HCT116 (cell line): ENCODE results near the gene MAP10. TPM values are rescaled to one million over a fixed set of nuclear protein-coding genes. Genes with fewer than 3 reads are reported as not detected.

Experiments used
- ATAC-seq: fragments of 200-7000 bp; cut with Tn5 transposase; 2 replicates; pipeline ENCODE4 v1.9.1; 2020; ENCODE audit warnings: mild to moderate bottlenecking, moderate library complexity
- BruUV-seq: library from RNA; stranded (reverse); fragments of 400-500 nt; replicated peaks from 2 replicates; lab custom pipeline; 2021; lab: Mats Ljungman, UMichigan
- CTCF ChIA-PET: fragments of 300-600 bp; sonication (Branson Sonifier 250); formaldehyde crosslinking; loops from one replicate; lab custom pipeline; 2021; ENCODE audit warnings: antibody characterized with exemption; lab: Charles Lee
- POLR2A ChIA-PET: fragments of 300-600, 350-600 bp; sonication (Branson Sonifier 250); formaldehyde crosslinking; loops from one replicate; lab custom pipeline; 2021; ENCODE audit warnings: antibody characterized with exemption; lab: Charles Lee
- RAD21 ChIA-PET, 2 experiments: fragments of 300-600 bp; sonication (Branson Sonifier 250); formaldehyde crosslinking; loops; one replicate each; lab custom pipeline; 2023; ENCODE audit warnings: low total read pairs in 2 of 2; ENCODE audit not compliant: uncharacterized antibody in 2 of 2, unreplicated experiment in 2 of 2, low non-redundant PET in 1 of 2; lab: Charles Lee
- DNase-seq: peaks from one replicate; pipeline ENCODE4 v3.0.0-alpha.2; 2010; ENCODE audit warnings: low read depth, low spot score
- H2AFZ ChIP-seq: fragments of 200-600 bp; shearing (Covaris generic), sonication (generic); 2 replicates; pipeline ENCODE4 v1.6.1; 2017; ENCODE audit warnings: low read depth, mixed run types, mixed read lengths, antibody characterized with exemption, low read length; ENCODE audit not compliant: poor library complexity, severe bottlenecking
- H3K27ac ChIP-seq: 2 replicates; pipeline ENCODE4 v1.5.1; 2012; ENCODE audit warnings: low read depth, low read length
- H3K27me3 ChIP-seq: fragments of 200-600 bp; sonication (generic); 2 replicates; pipeline ENCODE4 v1.6.1; 2016; ENCODE audit warnings: mixed run types, low read length, mixed read lengths; ENCODE audit not compliant: insufficient read depth
- H3K36me3 ChIP-seq, 2 experiments: fragments of 200-500 bp in 1 of 2; fragments of 200-600 bp in 1 of 2; sonication (Bioruptor generic) in 1 of 2; sonication (generic) in 1 of 2; 2 replicates each; pipeline versions ENCODE4 v1.5.1 to v1.6.1; 2014 to 2016; ENCODE audit warnings: low read length in 2 of 2, inconsistent platforms in 1 of 2, mixed read lengths in 1 of 2, mixed run types in 1 of 2; ENCODE audit not compliant: insufficient read depth in 2 of 2, control insufficient read depth in 1 of 2
- H3K4me1 ChIP-seq, 2 experiments: fragments of 200-600 bp in 1 of 2; sonication (generic) in 1 of 2; 2 replicates each; pipeline versions ENCODE4 v1.5.1 to v1.6.1; 2012 to 2017; ENCODE audit warnings: low read length in 2 of 2, inconsistent platforms in 1 of 2, mild to moderate bottlenecking in 1 of 2, mixed read lengths in 1 of 2, mixed run types in 1 of 2, moderate library complexity in 1 of 2; ENCODE audit not compliant: insufficient read depth in 2 of 2, control insufficient read depth in 1 of 2
- H3K4me2 ChIP-seq: fragments of 200-600 bp; sonication (generic); 2 replicates; pipeline ENCODE4 v1.6.1; 2017; ENCODE audit warnings: mixed run types, low read length, mixed read lengths
- H3K4me3 ChIP-seq, 2 experiments: fragments of 200-600 bp in 1 of 2; sonication (generic) in 1 of 2; replicated peaks in 1 of 2; 2 replicates each; pipeline ENCODE4 v1.5.1; 2011 to 2016; ENCODE audit warnings: low read length in 2 of 2, control low read depth in 1 of 2, low read depth in 1 of 2, mild to moderate bottlenecking in 1 of 2, mixed read lengths in 1 of 2, mixed run types in 1 of 2
- H3K79me2 ChIP-seq: fragments of 200-600 bp; sonication (generic); 2 replicates; pipeline ENCODE4 v1.6.1; 2017; ENCODE audit warnings: mild to moderate bottlenecking, mixed run types, low read length, moderate library complexity, mixed read lengths; ENCODE audit not compliant: insufficient read depth
- H3K9ac ChIP-seq: fragments of 200-600 bp; sonication (generic); 2 replicates; pipeline ENCODE4 v1.6.1; 2016; ENCODE audit warnings: low read length, mixed read lengths
- H3K9me2 ChIP-seq: fragments of 200-600 bp; sonication (generic), shearing (Covaris generic); 2 replicates; pipeline ENCODE4 v1.6.1; 2017; ENCODE audit warnings: mixed run types, mild to moderate bottlenecking, moderate library complexity; ENCODE audit not compliant: insufficient read depth
- H3K9me3 ChIP-seq, 2 experiments: fragments of 200-500 bp in 1 of 2; fragments of 200-600 bp in 1 of 2; sonication (Bioruptor generic) in 1 of 2; sonication (generic) in 1 of 2; 2 replicates each; pipeline ENCODE4 v1.6.1; 2014 to 2017; ENCODE audit warnings: low read length in 2 of 2, mixed read lengths in 2 of 2, inconsistent platforms in 1 of 2, low read depth in 1 of 2, mild to moderate bottlenecking in 1 of 2, mixed run types in 1 of 2, moderate library complexity in 1 of 2; ENCODE audit not compliant: control insufficient read depth in 1 of 2, insufficient read depth in 1 of 2
- H4K20me1 ChIP-seq: fragments of 200-600 bp; sonication (generic), shearing (Covaris generic); 2 replicates; pipeline ENCODE4 v1.6.1; 2017; ENCODE audit warnings: mixed run types, mild to moderate bottlenecking, moderate library complexity; ENCODE audit not compliant: insufficient read depth
- ATF3 ChIP-seq: IDR thresholded peaks from 2 replicates; pipeline ENCODE4 v1.6.1; 2012
- CEBPB ChIP-seq: IDR thresholded peaks from 2 replicates; pipeline ENCODE4 v1.6.1; 2012; ENCODE audit warnings: low read depth
- EGR1 ChIP-seq: IDR thresholded peaks from 2 replicates; pipeline ENCODE4 v1.6.1; 2012; ENCODE audit warnings: low read depth
- ELF1 ChIP-seq: IDR thresholded peaks from 2 replicates; pipeline ENCODE4 v1.6.1; 2012; ENCODE audit warnings: low read depth, borderline replicate concordance
- EZH2phosphoT487 ChIP-seq: fragments of 200-600 bp; IDR thresholded peaks from 2 replicates; pipeline ENCODE4 v1.6.1; 2018; ENCODE audit warnings: antibody characterized with exemption, borderline replicate concordance
- FOSL1 ChIP-seq: IDR thresholded peaks from 2 replicates; pipeline ENCODE4 v1.6.1; 2012; ENCODE audit warnings: low read depth
- JUND ChIP-seq: IDR thresholded peaks from 2 replicates; pipeline ENCODE4 v1.6.1; 2012
- MAX ChIP-seq: IDR thresholded peaks from 2 replicates; pipeline ENCODE4 v1.6.1; 2012
- POLR2A ChIP-seq: IDR thresholded peaks from 2 replicates; pipeline ENCODE4 v1.7.0; 2011; ENCODE audit warnings: borderline replicate concordance; ENCODE audit not compliant: insufficient read depth, insufficient read length; ENCODE audit errors: extremely low read depth
- RAD21 ChIP-seq: IDR thresholded peaks from 2 replicates; pipeline ENCODE4 v1.6.1; 2012; ENCODE audit warnings: low read depth, mild to moderate bottlenecking
- SP1 ChIP-seq: IDR thresholded peaks from 2 replicates; pipeline ENCODE4 v1.6.1; 2012; ENCODE audit warnings: low read depth
- SRF ChIP-seq: IDR thresholded peaks from 2 replicates; pipeline ENCODE4 v1.6.1; 2012; ENCODE audit warnings: low read depth
- TCF7L2 ChIP-seq: IDR thresholded peaks from 2 replicates; pipeline ENCODE4 v1.7.0; 2011; ENCODE audit warnings: borderline replicate concordance, inconsistent platforms; ENCODE audit not compliant: insufficient read depth, insufficient read length; ENCODE audit errors: extremely low read depth
- YY1 ChIP-seq: IDR thresholded peaks from 2 replicates; pipeline ENCODE4 v1.6.1; 2011; ENCODE audit warnings: low read length, low read depth, moderate library complexity, mild to moderate bottlenecking; ENCODE audit not compliant: insufficient replicate concordance; ENCODE audit errors: extremely low read depth
- ZFX ChIP-seq: fragments of 450-650 bp; IDR thresholded peaks from 2 replicates; pipeline ENCODE4 v1.6.1; 2017
- ZNF274 ChIP-seq: fragments of 200-500 bp; sonication (Bioruptor generic); IDR thresholded peaks from 2 replicates; pipeline ENCODE4 v1.6.1; 2014; ENCODE audit warnings: mild to moderate bottlenecking, low read depth, low read length, inconsistent platforms
- intact Hi-C: fragments of 100-400 bp; cut with micrococcal nuclease; formaldehyde crosslinking; loops from 2 replicates; pipeline ENCODE4 v1.10.0; 2022
- total RNA-seq: library from RNA; stranded (reverse); gene quantifications from one replicate; pipeline ENCODE4 v1.2.1, GENCODE V29; 2021; ENCODE audit not compliant: unreplicated experiment
- TF ChIP-seq, protein P1 (sequence below), 3 experiments: fragments of 200-600 bp in 1 of 3; sonication (generic) in 1 of 3; IDR thresholded peaks in 2 of 3; conservative IDR thresholded peaks in 1 of 3; 2 replicates each; pipeline ENCODE4 v1.5.1; 2012 to 2017; ENCODE audit warnings: low read depth in 2 of 3, low read length in 2 of 3, antibody characterized with exemption in 1 of 3, borderline replicate concordance in 1 of 3, control low read depth in 1 of 3, mild to moderate bottlenecking in 1 of 3, mixed read lengths in 1 of 3, mixed run types in 1 of 3, moderate library complexity in 1 of 3; ENCODE audit not compliant: insufficient read depth in 1 of 3
- TF ChIP-seq, protein P2 (sequence below): IDR thresholded peaks from 2 replicates; pipeline ENCODE4 v1.6.1; 2012; ENCODE audit warnings: low read depth

Gene MAP10
- total RNA-seq, 1 experiment from 2014 or later = not detected

- intact Hi-C loops = no loop called here
- Histone ChIP-seq H3K9ac (no peak overlapping the region), H2AFZ (no peak overlapping the region), H3K27me3 (no peaks in the 10 kb centered on the region), H4K20me1 (no peaks in the 10 kb centered on the region)
- no TSS peak for BruUV-seq
- POLR2A ChIA-PET = no interaction called here
- TF ChIP-seq ZFX = no peak
- no peak for TF ChIP-seq YY1
- TF ChIP-seq POLR2A = no peak
- TF ChIP-seq FOSL1 = no peak
- no peak for TF ChIP-seq RAD21
- TF ChIP-seq SP1 = no peak
- TF ChIP-seq EGR1 = no peak
- TF ChIP-seq ZNF274 = no peak
- TF ChIP-seq, protein P1, sequence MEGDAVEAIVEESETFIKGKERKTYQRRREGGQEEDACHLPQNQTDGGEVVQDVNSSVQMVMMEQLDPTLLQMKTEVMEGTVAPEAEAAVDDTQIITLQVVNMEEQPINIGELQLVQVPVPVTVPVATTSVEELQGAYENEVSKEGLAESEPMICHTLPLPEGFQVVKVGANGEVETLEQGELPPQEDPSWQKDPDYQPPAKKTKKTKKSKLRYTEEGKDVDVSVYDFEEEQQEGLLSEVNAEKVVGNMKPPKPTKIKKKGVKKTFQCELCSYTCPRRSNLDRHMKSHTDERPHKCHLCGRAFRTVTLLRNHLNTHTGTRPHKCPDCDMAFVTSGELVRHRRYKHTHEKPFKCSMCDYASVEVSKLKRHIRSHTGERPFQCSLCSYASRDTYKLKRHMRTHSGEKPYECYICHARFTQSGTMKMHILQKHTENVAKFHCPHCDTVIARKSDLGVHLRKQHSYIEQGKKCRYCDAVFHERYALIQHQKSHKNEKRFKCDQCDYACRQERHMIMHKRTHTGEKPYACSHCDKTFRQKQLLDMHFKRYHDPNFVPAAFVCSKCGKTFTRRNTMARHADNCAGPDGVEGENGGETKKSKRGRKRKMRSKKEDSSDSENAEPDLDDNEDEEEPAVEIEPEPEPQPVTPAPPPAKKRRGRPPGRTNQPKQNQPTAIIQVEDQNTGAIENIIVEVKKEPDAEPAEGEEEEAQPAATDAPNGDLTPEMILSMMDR (IDR thresholded peaks at IDR 0.05 in 2 of 3, conservative IDR thresholded peaks at IDR 0.05 in 1 of 3; ENCODE audit: borderline replicate concordance in 1 of 3, insufficient read depth in 1 of 3, low read depth in 2 of 3, low read length in 2 of 3) = no peak
- TF ChIP-seq ATF3 = no peak
- TF ChIP-seq TCF7L2 = no peak
- no peak for TF ChIP-seq CEBPB
- TF ChIP-seq, protein P2, sequence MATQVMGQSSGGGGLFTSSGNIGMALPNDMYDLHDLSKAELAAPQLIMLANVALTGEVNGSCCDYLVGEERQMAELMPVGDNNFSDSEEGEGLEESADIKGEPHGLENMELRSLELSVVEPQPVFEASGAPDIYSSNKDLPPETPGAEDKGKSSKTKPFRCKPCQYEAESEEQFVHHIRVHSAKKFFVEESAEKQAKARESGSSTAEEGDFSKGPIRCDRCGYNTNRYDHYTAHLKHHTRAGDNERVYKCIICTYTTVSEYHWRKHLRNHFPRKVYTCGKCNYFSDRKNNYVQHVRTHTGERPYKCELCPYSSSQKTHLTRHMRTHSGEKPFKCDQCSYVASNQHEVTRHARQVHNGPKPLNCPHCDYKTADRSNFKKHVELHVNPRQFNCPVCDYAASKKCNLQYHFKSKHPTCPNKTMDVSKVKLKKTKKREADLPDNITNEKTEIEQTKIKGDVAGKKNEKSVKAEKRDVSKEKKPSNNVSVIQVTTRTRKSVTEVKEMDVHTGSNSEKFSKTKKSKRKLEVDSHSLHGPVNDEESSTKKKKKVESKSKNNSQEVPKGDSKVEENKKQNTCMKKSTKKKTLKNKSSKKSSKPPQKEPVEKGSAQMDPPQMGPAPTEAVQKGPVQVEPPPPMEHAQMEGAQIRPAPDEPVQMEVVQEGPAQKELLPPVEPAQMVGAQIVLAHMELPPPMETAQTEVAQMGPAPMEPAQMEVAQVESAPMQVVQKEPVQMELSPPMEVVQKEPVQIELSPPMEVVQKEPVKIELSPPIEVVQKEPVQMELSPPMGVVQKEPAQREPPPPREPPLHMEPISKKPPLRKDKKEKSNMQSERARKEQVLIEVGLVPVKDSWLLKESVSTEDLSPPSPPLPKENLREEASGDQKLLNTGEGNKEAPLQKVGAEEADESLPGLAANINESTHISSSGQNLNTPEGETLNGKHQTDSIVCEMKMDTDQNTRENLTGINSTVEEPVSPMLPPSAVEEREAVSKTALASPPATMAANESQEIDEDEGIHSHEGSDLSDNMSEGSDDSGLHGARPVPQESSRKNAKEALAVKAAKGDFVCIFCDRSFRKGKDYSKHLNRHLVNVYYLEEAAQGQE = no peak
- no peak for TF ChIP-seq MAX
- TF ChIP-seq EZH2phosphoT487 = no peak
- TF ChIP-seq SRF = no peak
- TF ChIP-seq ELF1 = no peak
- no peak for TF ChIP-seq JUND
- TF ChIP-seq, all 23 proteins: peak for 0
- Histone ChIP-seq H3K4me2 (no peak overlapping the region), H3K36me3 (no peaks in the 10 kb centered on the region), H3K9me2 (no peaks in the 10 kb centered on the region), H3K4me3 (no peak overlapping the region), H3K9me3 (no peaks in the 10 kb centered on the region), H3K4me1 (no peaks in the 10 kb centered on the region), H3K27ac (no peak overlapping the region), H3K79me2 (no peaks in the 10 kb centered on the region)
- ATAC-seq (no peak), DNase-seq (no peak)
- ChIA-PET CTCF (no interaction called here), RAD21 (no interaction called here)
Observed at GRCh38 chr1:232831895-232832294, 26.7 kb downstream of the MAP10 start.
